SU-DHL-6 (cell line): ENCODE data around the gene ZNHIT1.

Source experiments
- H2AFZ ChIP-seq: fragments of 200-600 bp; sonication (generic); 2 replicates; pipeline ENCODE4 v1.6.1; 2014; ENCODE audit warnings: low read depth, mild to moderate bottlenecking, moderate library complexity, mixed read lengths, antibody characterized with exemption, low read length; ENCODE audit not compliant: severe bottlenecking
- H3F3A ChIP-seq: fragments of 200-600 bp; shearing (Covaris generic); 2 replicates; pipeline ENCODE4 v1.6.0; 2016; ENCODE audit warnings: antibody characterized with exemption, mild to moderate bottlenecking; ENCODE audit not compliant: insufficient read depth
- H3K27ac ChIP-seq: fragments of 200-600 bp; sonication (generic); 2 replicates; pipeline ENCODE4 v1.5.1; 2016; ENCODE audit warnings: low read depth, mild to moderate bottlenecking, low read length, moderate library complexity, mixed read lengths
- H3K27me3 ChIP-seq: fragments of 200-600 bp; sonication (generic), shearing (Covaris generic); 2 replicates; pipeline ENCODE4 v1.6.0; 2014; ENCODE audit warnings: mild to moderate bottlenecking, low read length
- H3K36me3 ChIP-seq: fragments of 200-600 bp; sonication (generic); 2 replicates; pipeline ENCODE4 v1.6.1; 2014; ENCODE audit warnings: mild to moderate bottlenecking, low read length, mixed read lengths
- H3K4me2 ChIP-seq: fragments of 300-600, 200-600 bp; shearing (Covaris generic), sonication (generic); 2 replicates; pipeline ENCODE4 v1.6.0; 2014; ENCODE audit warnings: low read length, low read depth, mild to moderate bottlenecking; ENCODE audit not compliant: poor library complexity, severe bottlenecking
- H3K4me3 ChIP-seq: fragments of 200-600 bp; sonication (generic); 2 replicates; pipeline ENCODE4 v1.5.1; 2014; ENCODE audit warnings: antibody characterized with exemption, low read length, mild to moderate bottlenecking, mixed read lengths; ENCODE audit not compliant: insufficient read depth, poor library complexity, severe bottlenecking
- H3K79me2 ChIP-seq: fragments of 200-600 bp; sonication (generic); 2 replicates; pipeline ENCODE4 v1.6.1; 2014; ENCODE audit warnings: mild to moderate bottlenecking, low read length, moderate library complexity; ENCODE audit not compliant: insufficient read depth
- H3K9ac ChIP-seq: fragments of 200-600 bp; sonication (generic); 2 replicates; pipeline ENCODE4 v1.7.0; 2014; ENCODE audit warnings: mild to moderate bottlenecking, low read length
- H3K9me2 ChIP-seq: fragments of 200-600 bp; sonication (generic); replicated peaks from 2 replicates; pipeline ENCODE4 v1.6.1; 2014; ENCODE audit warnings: low read length; ENCODE audit not compliant: insufficient read depth
- H3K9me3 ChIP-seq: fragments of 200-600 bp; sonication (generic); 2 replicates; pipeline ENCODE4 v1.6.1; 2014; ENCODE audit warnings: low read length, mixed read lengths; ENCODE audit not compliant: insufficient read depth
- H4K20me1 ChIP-seq: fragments of 200-600 bp; sonication (generic); 2 replicates; pipeline ENCODE4 v1.6.1; 2014; ENCODE audit warnings: low read depth, mild to moderate bottlenecking, antibody characterized with exemption, low read length, moderate library complexity, mixed read lengths
- EZH2phosphoT487 ChIP-seq: fragments of 200-600 bp; sonication (generic), shearing (Covaris generic); conservative IDR thresholded peaks from 2 replicates; pipeline ENCODE4 v1.6.1; 2018; ENCODE audit warnings: mild to moderate bottlenecking, antibody characterized with exemption, low read length, moderate library complexity, mixed read lengths
- TF ChIP-seq, protein P1 (sequence below): fragments of 200-600 bp; sonication (generic); IDR thresholded peaks from one replicate; pipeline ENCODE4 v1.5.1; 2017; ENCODE audit warnings: antibody characterized with exemption, mild to moderate bottlenecking, low read length, moderate library complexity; ENCODE audit not compliant: insufficient read depth, poor library complexity, severe bottlenecking

ZNHIT1 gene

DNA sequence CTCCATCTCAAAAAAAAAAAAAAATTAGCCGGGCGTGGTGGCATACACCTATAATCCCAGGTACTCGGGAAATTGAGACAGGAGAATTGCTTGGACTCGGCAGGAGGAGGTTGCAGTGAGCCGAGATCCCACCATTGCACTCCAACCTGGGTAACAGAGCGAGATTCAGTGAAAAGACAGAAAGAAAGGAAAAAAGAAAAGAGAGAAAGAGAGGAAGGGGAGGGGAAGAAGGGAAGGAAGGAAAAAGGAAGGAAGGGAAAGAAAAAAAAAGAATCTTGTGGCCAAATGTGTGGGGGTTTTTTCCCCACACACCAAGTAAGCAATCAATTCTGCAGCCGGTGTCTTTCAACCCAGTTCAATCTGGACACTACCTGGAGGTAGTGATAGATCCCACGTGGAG is 28.9 kb upstream of the ZNHIT1 start:
- H3K27me3 ChIP-seq: no peaks in the 10 kb centered on the region
- no peak overlapping the region for H3K9ac ChIP-seq
- TF ChIP-seq, protein P1, sequence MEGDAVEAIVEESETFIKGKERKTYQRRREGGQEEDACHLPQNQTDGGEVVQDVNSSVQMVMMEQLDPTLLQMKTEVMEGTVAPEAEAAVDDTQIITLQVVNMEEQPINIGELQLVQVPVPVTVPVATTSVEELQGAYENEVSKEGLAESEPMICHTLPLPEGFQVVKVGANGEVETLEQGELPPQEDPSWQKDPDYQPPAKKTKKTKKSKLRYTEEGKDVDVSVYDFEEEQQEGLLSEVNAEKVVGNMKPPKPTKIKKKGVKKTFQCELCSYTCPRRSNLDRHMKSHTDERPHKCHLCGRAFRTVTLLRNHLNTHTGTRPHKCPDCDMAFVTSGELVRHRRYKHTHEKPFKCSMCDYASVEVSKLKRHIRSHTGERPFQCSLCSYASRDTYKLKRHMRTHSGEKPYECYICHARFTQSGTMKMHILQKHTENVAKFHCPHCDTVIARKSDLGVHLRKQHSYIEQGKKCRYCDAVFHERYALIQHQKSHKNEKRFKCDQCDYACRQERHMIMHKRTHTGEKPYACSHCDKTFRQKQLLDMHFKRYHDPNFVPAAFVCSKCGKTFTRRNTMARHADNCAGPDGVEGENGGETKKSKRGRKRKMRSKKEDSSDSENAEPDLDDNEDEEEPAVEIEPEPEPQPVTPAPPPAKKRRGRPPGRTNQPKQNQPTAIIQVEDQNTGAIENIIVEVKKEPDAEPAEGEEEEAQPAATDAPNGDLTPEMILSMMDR: no peak
- no peak for TF ChIP-seq EZH2phosphoT487

DNA sequence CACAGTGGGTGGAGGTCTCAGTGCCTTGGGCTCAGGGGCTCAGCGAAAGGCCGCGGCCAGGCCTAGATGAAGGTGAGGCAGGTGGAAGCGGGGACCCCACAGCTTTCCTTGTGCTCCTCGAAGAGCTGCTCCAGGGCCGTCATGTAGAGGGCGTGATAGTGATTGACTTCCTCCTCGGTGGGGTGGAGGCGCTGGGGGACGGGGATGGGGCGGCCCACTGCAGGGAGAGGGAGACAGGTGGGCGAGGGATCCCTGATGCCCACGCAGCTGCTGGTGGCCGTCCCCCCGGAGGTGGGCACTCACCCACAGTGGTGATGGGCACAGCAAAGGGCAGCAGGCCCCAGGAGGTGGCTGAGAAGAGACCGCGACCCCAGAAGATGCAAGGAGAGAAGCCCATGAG is 22.1 kb upstream of the ZNHIT1 start:
- no peaks in the 10 kb centered on the region for H3K9me3 ChIP-seq
- H3K79me2 ChIP-seq: no peaks in the 10 kb centered on the region
- TF ChIP-seq, protein P1: no peak
- TF ChIP-seq EZH2phosphoT487: no peak
- H3F3A ChIP-seq: no peaks in the 10 kb centered on the region
- no peaks in the 10 kb centered on the region for H3K9me2 ChIP-seq
- H3K27ac ChIP-seq: no peak overlapping the region
- H3K27me3 ChIP-seq: no peaks in the 10 kb centered on the region
- no peak overlapping the region for H3K9ac ChIP-seq
- H2AFZ ChIP-seq: no peak overlapping the region
- no peak overlapping the region for H3K4me2 ChIP-seq
- H4K20me1 ChIP-seq: no peaks in the 10 kb centered on the region
- no peaks in the 10 kb centered on the region for H3K36me3 ChIP-seq
- H3K4me3 ChIP-seq: no peak overlapping the region

More for the DNA sequence above, 28.9 kb upstream of the ZNHIT1 start:
- H3K9me2 ChIP-seq: no peaks in the 10 kb centered on the region
- H3K79me2 ChIP-seq: no peaks in the 10 kb centered on the region
- H3K9me3 ChIP-seq: no peaks in the 10 kb centered on the region
- no peaks in the 10 kb centered on the region for H4K20me1 ChIP-seq
- no peak overlapping the region for H3K27ac ChIP-seq
- H3K4me3 ChIP-seq: no peak overlapping the region
- H2AFZ ChIP-seq: no peak overlapping the region
- no peak overlapping the region for H3K4me2 ChIP-seq
- H3F3A ChIP-seq: no peaks in the 10 kb centered on the region
- H3K36me3 ChIP-seq: no peaks in the 10 kb centered on the region

DNA sequence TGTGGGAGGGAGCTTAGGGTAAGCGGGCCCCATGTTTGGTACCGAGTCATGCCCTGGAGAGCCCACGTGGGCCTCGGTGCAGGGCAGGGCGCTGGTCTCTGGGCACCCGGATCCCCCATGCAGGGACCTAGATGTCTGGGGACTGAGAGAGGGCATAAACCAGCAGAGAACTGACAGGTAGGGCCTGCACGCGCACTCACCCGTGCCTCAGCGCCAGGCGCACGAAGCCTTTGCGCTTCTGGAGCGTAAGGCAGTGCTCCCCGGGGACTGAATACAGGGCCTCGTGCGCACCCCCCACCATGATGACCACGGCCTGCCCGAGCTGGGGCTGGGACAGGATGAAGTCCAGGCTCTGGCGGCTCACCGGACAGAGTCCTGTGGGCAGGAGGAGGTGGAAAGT is 20.0 kb upstream of the ZNHIT1 start:
- Histone ChIP-seq H3K9me2 (no peaks in the 10 kb centered on the region), H2AFZ (no peak overlapping the region), H3K27ac (no peak overlapping the region), H3F3A (no peaks in the 10 kb centered on the region), H3K79me2 (no peaks in the 10 kb centered on the region), H3K9ac (no peak overlapping the region), H4K20me1 (no peaks in the 10 kb centered on the region), H3K4me2 (no peak overlapping the region), H3K4me3 (no peak overlapping the region), H3K9me3 (no peaks in the 10 kb centered on the region), H3K36me3 (no peaks in the 10 kb centered on the region), H3K27me3 (no peaks in the 10 kb centered on the region)
- TF ChIP-seq, protein P1: no peak
- no peak for TF ChIP-seq EZH2phosphoT487
